ENCODE data around the gene FIG4. TPM values are rescaled to one million over a fixed set of nuclear protein-coding genes. Genes with fewer than 3 reads are reported as not detected.
A peak's percentile ranks its signal among the peaks of the same experiment; 100 is the strongest.

FIG4 gene
- total RNA-seq, 1 donor from 2014 or later: 15.2 TPM

- no peaks in the 10 kb centered on the region for H3K27me3 ChIP-seq
- H3K36me3 ChIP-seq: no peaks in the 10 kb centered on the region
- intact Hi-C loops (cut with DNase I): no loop called here
- H3K9me3 ChIP-seq: no peaks in the 10 kb centered on the region
- no peak for DNase-seq (ENCODE audit: extremely low spot score in 2 of 2)
- H3K4me1 ChIP-seq: peaks cover 4% of the 10 kb centered on the region
- H3K27ac ChIP-seq: no peak overlapping the region
- H3K4me3 ChIP-seq: no peak overlapping the region
- TF ChIP-seq POLR2A (IDR thresholded peaks at IDR 0.05) (no peak), POLR2AphosphoS5 (IDR thresholded peaks at IDR 0.05; ENCODE audit: insufficient read depth in 1 of 2, low read depth in 1 of 2) (no peak), CTCF (IDR thresholded peaks at IDR 0.05) (no peak)
These were observed 170.8 kb downstream of the FIG4 start for GRCh38 chr6:109861946-109862345.

GRCh38 chr6:109864050-109864449, 173.0 kb downstream of the FIG4 start:
- DNase-seq (ENCODE audit: extremely low spot score in 2 of 2): no peak
- Histone ChIP-seq H3K9me3 (no peaks in the 10 kb centered on the region), H3K4me1 (peaks cover 20% of the 10 kb centered on the region), H3K4me3 (no peak overlapping the region), H3K27ac (no peak overlapping the region), H3K27me3 (no peaks in the 10 kb centered on the region), H3K36me3 (no peaks in the 10 kb centered on the region)
- TF ChIP-seq POLR2A (IDR thresholded peaks at IDR 0.05) (no peak), POLR2AphosphoS5 (IDR thresholded peaks at IDR 0.05; ENCODE audit: insufficient read depth in 1 of 2, low read depth in 1 of 2) (no peak), CTCF (IDR thresholded peaks at IDR 0.05) (no peak)
- intact Hi-C loops (cut with DNase I): no loop called here

- H3K27me3 ChIP-seq: no peaks in the 10 kb centered on the region
- H3K4me1 ChIP-seq: peaks cover 20% of the 10 kb centered on the region
- H3K9me3 ChIP-seq: no peaks in the 10 kb centered on the region
- intact Hi-C loops (cut with DNase I): no loop called here
- H3K4me3 ChIP-seq: no peak overlapping the region
- DNase-seq (ENCODE audit: extremely low spot score in 2 of 2): no peak
- no peaks in the 10 kb centered on the region for H3K36me3 ChIP-seq
- no peak overlapping the region for H3K27ac ChIP-seq
- TF ChIP-seq POLR2A (IDR thresholded peaks at IDR 0.05): no peak
- no peak for TF ChIP-seq CTCF (IDR thresholded peaks at IDR 0.05)
- TF ChIP-seq POLR2AphosphoS5 (IDR thresholded peaks at IDR 0.05; ENCODE audit: insufficient read depth in 1 of 2, low read depth in 1 of 2): no peak
These were observed 174.9 kb downstream of the FIG4 start for GRCh38 chr6:109865968-109866367.

- intact Hi-C loops (cut with DNase I): no loop called here
- no peaks in the 10 kb centered on the region for H3K36me3 ChIP-seq
- peak overlapping the region; percentile 74 for H3K27ac ChIP-seq
- no peak for TF ChIP-seq POLR2A (IDR thresholded peaks at IDR 0.05)
- TF ChIP-seq CTCF (IDR thresholded peaks at IDR 0.05): no peak
- TF ChIP-seq POLR2AphosphoS5 (IDR thresholded peaks at IDR 0.05; ENCODE audit: insufficient read depth in 1 of 2, low read depth in 1 of 2): peak in 1 of 2 donors; percentile 57
- no peaks in the 10 kb centered on the region for H3K9me3 ChIP-seq
- no peaks in the 10 kb centered on the region for H3K27me3 ChIP-seq
- H3K4me1 ChIP-seq: peaks cover 20% of the 10 kb centered on the region
- no peak overlapping the region for H3K4me3 ChIP-seq
- DNase-seq (ENCODE audit: extremely low spot score in 2 of 2): no peak
These were observed 176.2 kb downstream of the FIG4 start for GRCh38 chr6:109867009-109867969.

- no peak for DNase-seq (ENCODE audit: extremely low spot score in 2 of 2)
- Histone ChIP-seq H3K4me3 (no peak overlapping the region), H3K9me3 (no peaks in the 10 kb centered on the region), H3K27me3 (no peaks in the 10 kb centered on the region), H3K27ac (peak overlapping the region; percentile 74), H3K4me1 (peaks cover 20% of the 10 kb centered on the region), H3K36me3 (no peaks in the 10 kb centered on the region)
- intact Hi-C loops (cut with DNase I): no loop called here
- TF ChIP-seq POLR2A (IDR thresholded peaks at IDR 0.05) (no peak), POLR2AphosphoS5 (IDR thresholded peaks at IDR 0.05; ENCODE audit: insufficient read depth in 1 of 2, low read depth in 1 of 2) (no peak), CTCF (IDR thresholded peaks at IDR 0.05) (no peak)
These were observed 176.9 kb downstream of the FIG4 start for GRCh38 chr6:109867970-109868358.

Measured in vagina (tissue), 2 donors.